AG09309 (cell line): ENCODE measurements around the gene SOD3.
A peak's percentile ranks its signal among the peaks of the same experiment; 100 is the strongest.

ENCODE experiments used
- DNase-seq: peaks from one replicate; pipeline ENCODE4 v3.0.0-alpha.2; 2010; ENCODE audit warnings: low read depth
- H3K4me3 ChIP-seq: 2 replicates; pipeline ENCODE4 v1.5.1; 2011; ENCODE audit warnings: mild to moderate bottlenecking, low read depth, low read length, moderate library complexity; ENCODE audit not compliant: control insufficient read depth
- CTCF ChIP-seq: IDR thresholded peaks from 2 replicates; pipeline ENCODE4 v1.5.1; 2011; ENCODE audit warnings: mild to moderate bottlenecking, low read depth, low read length, inconsistent platforms; ENCODE audit not compliant: insufficient read depth, control insufficient read depth; ENCODE audit errors: missing control alignments

SOD3 gene

GRCh38 chr4:24768604-24769003 lies 26.8 kb upstream of the SOD3 start:
- TF ChIP-seq CTCF, result no peak
- no peak overlapping the region for H3K4me3 ChIP-seq
- DNase-seq, result no peak

DNA sequence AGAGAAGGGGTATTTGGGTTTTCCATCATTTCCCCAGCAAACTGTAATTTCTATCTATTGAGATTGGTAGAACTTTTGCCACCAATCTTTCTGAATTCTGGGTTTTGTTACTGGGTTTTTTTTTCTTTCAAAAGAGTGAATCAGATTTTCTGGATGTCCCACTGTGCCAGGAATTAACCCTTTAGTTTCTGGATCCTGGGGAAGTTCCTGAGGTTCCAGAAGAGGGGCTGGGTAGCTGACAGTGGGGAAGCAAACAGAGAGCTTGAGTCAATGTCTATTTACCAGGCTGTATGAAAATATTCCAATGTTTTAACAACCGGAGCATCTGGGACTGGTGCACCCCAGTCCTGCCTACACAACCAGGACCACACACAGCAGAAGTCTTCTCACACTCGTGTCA lies 25.8 kb upstream of the SOD3 start:
- DNase-seq, result no peak
- TF ChIP-seq CTCF, result no peak
- H3K4me3 ChIP-seq, result no peak overlapping the region

DNA sequence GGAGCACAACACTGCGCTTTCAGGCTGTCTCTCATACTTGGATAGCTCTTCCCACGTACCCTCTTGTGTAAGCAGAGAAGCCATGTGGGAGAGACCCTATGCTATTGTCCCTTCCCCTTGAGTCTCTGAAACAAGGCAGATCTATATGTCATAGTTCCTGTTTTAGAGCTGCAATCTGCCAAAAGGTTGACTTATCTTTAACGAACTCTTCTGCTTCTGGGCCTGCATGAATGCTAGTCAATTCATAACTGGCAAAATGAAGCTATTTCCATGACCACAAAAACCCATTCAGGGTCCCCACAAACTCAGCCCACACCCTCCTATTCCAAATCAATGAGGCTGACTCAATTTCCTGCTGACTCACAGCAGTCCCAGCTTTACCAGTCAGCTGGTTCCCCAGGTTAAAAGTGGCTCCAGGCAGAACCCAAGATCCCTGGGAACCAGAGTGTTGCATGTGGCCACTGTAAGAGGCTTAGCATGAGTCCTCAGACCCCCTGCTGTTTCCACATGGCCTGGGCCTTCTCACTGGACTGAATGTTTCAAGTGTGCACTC lies 25.3 kb upstream of the SOD3 start:
- DNase-seq, result peak; percentile 88
- TF ChIP-seq CTCF, result no peak
- H3K4me3 ChIP-seq, result no peak overlapping the region

- no peak for DNase-seq
- H3K4me3 ChIP-seq, result no peak overlapping the region
- no peak for TF ChIP-seq CTCF
These were observed 24.7 kb upstream of the SOD3 start for GRCh38 chr4:24770667-24771066.

DNA sequence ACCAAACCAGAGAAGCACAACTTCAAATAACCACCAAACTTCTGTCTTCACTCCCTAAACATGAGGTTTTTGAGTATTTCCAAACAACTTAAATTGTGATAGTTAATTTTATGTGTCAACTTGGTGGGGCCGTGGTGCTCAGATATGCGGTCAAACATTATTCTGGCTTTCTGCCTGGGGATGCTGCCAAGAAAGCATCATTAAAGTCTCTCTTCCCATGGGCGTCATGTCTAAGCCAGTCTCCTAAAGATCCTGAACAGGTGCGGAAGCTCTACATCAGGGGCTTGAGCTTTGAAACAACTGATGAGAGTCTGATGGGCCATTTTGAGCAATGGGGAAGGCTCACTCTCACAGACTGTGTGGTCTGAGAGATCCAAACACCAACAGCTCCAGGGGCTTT lies 24.1 kb upstream of the SOD3 start:
- no peak overlapping the region for H3K4me3 ChIP-seq
- no peak for DNase-seq
- TF ChIP-seq CTCF, result no peak

DNA sequence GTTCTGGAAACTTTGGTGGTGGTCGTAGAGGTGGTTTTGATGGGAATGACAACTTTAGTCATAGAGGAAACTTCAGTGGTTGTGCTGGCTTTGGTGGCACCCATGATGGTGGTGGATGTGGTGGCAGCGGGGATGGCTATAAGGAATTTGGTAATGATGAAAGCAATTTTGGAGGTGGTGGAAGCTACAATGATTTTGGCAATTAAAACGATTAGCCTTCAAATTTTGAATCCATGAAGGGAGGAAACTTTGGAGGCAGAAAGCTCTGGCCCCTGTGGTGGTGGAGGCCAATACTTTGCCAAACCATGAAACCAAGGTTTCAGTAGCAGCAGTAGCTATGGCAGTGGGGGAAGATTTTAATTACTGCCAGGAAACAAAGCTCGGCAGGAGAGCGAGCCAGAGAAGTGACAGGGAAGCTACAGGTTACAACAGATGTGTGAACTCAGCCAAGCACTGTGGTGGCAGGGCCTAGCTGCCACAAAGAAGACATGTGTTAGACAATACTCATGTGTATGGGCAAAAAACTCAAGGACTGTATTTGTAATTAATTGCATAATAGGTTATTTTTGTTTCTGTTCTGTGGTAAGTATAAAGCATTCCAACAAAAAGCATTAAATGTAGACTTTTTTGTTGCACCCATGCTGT lies 23.2 kb upstream of the SOD3 start:
- no peak overlapping the region for H3K4me3 ChIP-seq
- TF ChIP-seq CTCF, result no peak
- no peak for DNase-seq
